Measurements from ENCODE around the gene DNAH12.

DNA sequence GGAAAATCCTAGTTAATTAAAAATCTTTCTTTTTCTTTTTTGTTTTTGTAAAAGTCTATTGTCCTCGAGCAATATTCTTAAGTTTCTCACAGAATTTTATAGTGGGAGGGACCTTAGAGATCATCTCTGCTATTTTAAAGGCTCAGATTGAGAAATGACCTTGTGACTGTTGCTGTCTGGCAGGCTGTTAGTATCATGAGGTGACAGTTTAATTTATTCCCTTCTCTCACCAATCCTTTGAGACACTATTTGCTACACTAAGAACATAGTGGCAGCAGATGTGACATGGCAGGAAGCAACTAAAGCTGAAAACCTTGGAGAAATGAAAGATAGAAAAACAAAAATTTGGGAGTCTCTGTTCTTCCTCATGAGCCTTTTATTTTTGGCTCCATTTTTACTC lies 291.7 kb downstream of the DNAH12 start:
- TF ChIP-seq POLR2A (IDR thresholded peaks at IDR 0.05) = peak; percentile 14 to 21
- TF ChIP-seq, protein P1, sequence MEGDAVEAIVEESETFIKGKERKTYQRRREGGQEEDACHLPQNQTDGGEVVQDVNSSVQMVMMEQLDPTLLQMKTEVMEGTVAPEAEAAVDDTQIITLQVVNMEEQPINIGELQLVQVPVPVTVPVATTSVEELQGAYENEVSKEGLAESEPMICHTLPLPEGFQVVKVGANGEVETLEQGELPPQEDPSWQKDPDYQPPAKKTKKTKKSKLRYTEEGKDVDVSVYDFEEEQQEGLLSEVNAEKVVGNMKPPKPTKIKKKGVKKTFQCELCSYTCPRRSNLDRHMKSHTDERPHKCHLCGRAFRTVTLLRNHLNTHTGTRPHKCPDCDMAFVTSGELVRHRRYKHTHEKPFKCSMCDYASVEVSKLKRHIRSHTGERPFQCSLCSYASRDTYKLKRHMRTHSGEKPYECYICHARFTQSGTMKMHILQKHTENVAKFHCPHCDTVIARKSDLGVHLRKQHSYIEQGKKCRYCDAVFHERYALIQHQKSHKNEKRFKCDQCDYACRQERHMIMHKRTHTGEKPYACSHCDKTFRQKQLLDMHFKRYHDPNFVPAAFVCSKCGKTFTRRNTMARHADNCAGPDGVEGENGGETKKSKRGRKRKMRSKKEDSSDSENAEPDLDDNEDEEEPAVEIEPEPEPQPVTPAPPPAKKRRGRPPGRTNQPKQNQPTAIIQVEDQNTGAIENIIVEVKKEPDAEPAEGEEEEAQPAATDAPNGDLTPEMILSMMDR (IDR thresholded peaks at IDR 0.05 in 4 of 5, conservative IDR thresholded peaks at IDR 0.05 in 1 of 5) = no peak
